HepG2 (cell line): ENCODE results near the gene CR1L. TPM values are rescaled to one million over a fixed set of nuclear protein-coding genes. Genes with fewer than 3 reads are reported as not detected.

Experiments used
- ARNT ChIP-seq: fragments of 450-650 bp; IDR thresholded peaks from 2 replicates; pipeline ENCODE4 v1.6.1; 2017
- CERS6 ChIP-seq: sonication (generic); formaldehyde crosslinking; IDR thresholded peaks from 2 replicates; pipeline ENCODE4 v1.5.0; 2020; ENCODE audit warnings: missing genetic modification reagents
- DR1 ChIP-seq: sonication (generic); formaldehyde crosslinking; IDR thresholded peaks from 2 replicates; pipeline ENCODE4 v1.8.0; 2021; ENCODE audit warnings: mild to moderate bottlenecking, missing genetic modification reagents, inconsistent platforms
- FOSL2 ChIP-seq: sonication (generic); formaldehyde crosslinking; IDR thresholded peaks from 2 replicates; pipeline ENCODE4 v1.4.0; 2020; ENCODE audit warnings: missing genetic modification reagents
- ISL2 ChIP-seq: sonication (generic); formaldehyde crosslinking; IDR thresholded peaks from 2 replicates; pipeline ENCODE4 v1.5.0; 2020; ENCODE audit warnings: missing genetic modification reagents
- MAFK ChIP-seq, 2 experiments: IDR thresholded peaks in 1 of 2; conservative IDR thresholded peaks in 1 of 2; 2 replicates each; pipeline ENCODE4 v1.6.1; 2011; ENCODE audit warnings: improper control_type of control experiment in 2 of 2, low read length in 2 of 2
- MXD4 ChIP-seq: IDR thresholded peaks from 2 replicates; pipeline ENCODE4 v1.6.1; 2016; ENCODE audit warnings: mild to moderate bottlenecking, missing biosample characterization, missing genetic modification reagents
- NCOA2 ChIP-seq: sonication (generic); formaldehyde crosslinking; IDR thresholded peaks from 2 replicates; pipeline ENCODE4 v1.8.0; 2022; ENCODE audit warnings: inconsistent platforms
- PAWR ChIP-seq: sonication (generic); formaldehyde crosslinking; IDR thresholded peaks from 2 replicates; pipeline ENCODE4 v1.4.0; 2020; ENCODE audit warnings: missing genetic modification reagents, mild to moderate bottlenecking, borderline replicate concordance
- POGK ChIP-seq: sonication (generic); formaldehyde crosslinking; conservative IDR thresholded peaks from 2 replicates; pipeline ENCODE4 v1.8.0; 2022; ENCODE audit warnings: mild to moderate bottlenecking, moderate library complexity, missing genetic modification reagents
- RXRA ChIP-seq: sonication (generic); formaldehyde crosslinking; IDR thresholded peaks from 2 replicates; pipeline ENCODE4 v1.5.1; 2020; ENCODE audit warnings: missing genetic modification reagents
- SNRNP70 ChIP-seq: fragments of 200-400 bp; formaldehyde crosslinking; IDR thresholded peaks from 2 replicates; pipeline ENCODE4 v1.6.1; 2017; ENCODE audit warnings: mild to moderate bottlenecking, low read depth, low read length, moderate library complexity
- THYN1 ChIP-seq: sonication (generic); formaldehyde crosslinking; IDR thresholded peaks from 2 replicates; pipeline ENCODE4 v1.8.1; 2023; ENCODE audit warnings: low read depth, mild to moderate bottlenecking, moderate library complexity, missing genetic modification reagents, borderline replicate concordance
- U2AF2 ChIP-seq: fragments of 200-400 bp; formaldehyde crosslinking; IDR thresholded peaks from 2 replicates; pipeline ENCODE4 v1.6.1; 2017; ENCODE audit warnings: low read depth, mild to moderate bottlenecking, low read length
- ZBTB3 ChIP-seq: sonication (generic); formaldehyde crosslinking; IDR thresholded peaks from 2 replicates; pipeline ENCODE4 v1.4.0; 2020; ENCODE audit warnings: low read depth, mild to moderate bottlenecking, moderate library complexity, missing genetic modification reagents, borderline replicate concordance
- ZFP36 ChIP-seq: fragments of 150-350 bp; IDR thresholded peaks from 2 replicates; pipeline ENCODE4 v1.6.1; 2018; ENCODE audit warnings: borderline replicate concordance, low read length, low read depth; ENCODE audit not compliant: partially characterized antibody
- ZNF562 ChIP-seq: sonication (generic); formaldehyde crosslinking; IDR thresholded peaks from 2 replicates; pipeline ENCODE4 v1.8.0; 2022; ENCODE audit warnings: missing genetic modification reagents, borderline replicate concordance
- ZNF800 ChIP-seq: sonication (generic); formaldehyde crosslinking; IDR thresholded peaks from 2 replicates; pipeline ENCODE4 v1.4.0; 2020; ENCODE audit warnings: missing genetic modification reagents
- ZNF841 ChIP-seq: sonication (generic); formaldehyde crosslinking; IDR thresholded peaks from 2 replicates; pipeline ENCODE4 v1.8.1; 2023; ENCODE audit warnings: missing genetic modification reagents, borderline replicate concordance
- polyA plus RNA-seq, 8 experiments: library from polyadenylated mRNA; depleted of rRNA in 3 of 8; stranded (reverse) in 7 of 8; unstranded in 1 of 8; fragments of >200 nt; fragmentation: Illumina TruSeq in 4 of 8; extraction: Trizol in 4 of 8; gene quantifications; 2 replicates each; pipeline versions ENCODE4 v1.2.1 to v1.2.3, GENCODE V29; 2011 to 2016; ENCODE audit warnings: low read depth in 4 of 8, missing spikeins in 1 of 8, mixed read lengths in 1 of 8; ENCODE audit not compliant: insufficient read depth in 1 of 8
- total RNA-seq, 5 experiments: library from RNA; depleted of rRNA; stranded (reverse); fragments of >200 nt; fragmentation: Illumina TruSeq; extraction: Trizol; gene quantifications; 2 replicates each; pipeline ENCODE4 v1.2.3, GENCODE V29; 2016; ENCODE audit warnings: low read depth in 1 of 5
- TF ChIP-seq, protein P1 (sequence below): sonication (generic); formaldehyde crosslinking; conservative IDR thresholded peaks from 2 replicates; pipeline ENCODE4 v1.8.0; 2022; ENCODE audit warnings: missing genetic modification reagents
- TF ChIP-seq, protein P2 (sequence below): IDR thresholded peaks from 2 replicates; pipeline ENCODE4 v1.6.1; 2018; ENCODE audit warnings: missing genetic modification reagents

Gene CR1L
- total and polyA plus RNA-seq, 2 of the 13 experiments (the other 11 are each of a cell fraction or from before 2014, with no cell fraction given), result not detected

DNA sequence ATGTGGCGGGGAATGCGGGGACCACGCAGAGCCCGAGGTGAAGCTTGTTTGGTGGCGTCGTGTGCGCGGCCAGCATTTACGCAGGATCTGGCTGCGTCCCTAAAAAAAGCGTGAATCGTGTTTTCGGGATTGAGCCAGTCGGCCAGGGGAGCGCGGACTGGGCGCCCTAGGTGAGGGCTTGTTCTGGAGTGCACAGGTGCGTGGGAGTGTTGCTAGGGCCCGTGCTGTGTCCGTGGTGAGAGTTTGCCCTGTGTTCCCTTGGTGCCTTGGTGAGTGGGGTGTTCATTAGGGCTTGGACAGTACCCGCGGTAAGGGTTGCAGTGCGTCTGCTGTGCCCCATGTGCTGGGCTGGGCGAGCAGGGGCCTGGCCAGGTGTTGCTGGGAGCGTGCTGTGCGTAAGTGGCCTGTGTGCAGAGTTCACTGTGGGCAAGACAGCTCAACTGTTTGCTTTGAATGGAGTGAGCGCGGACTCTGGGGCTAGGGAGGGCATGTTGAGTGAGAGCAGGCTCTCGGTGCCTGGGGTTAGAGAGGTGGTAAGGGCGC lies 107.6 kb downstream of the CR1L start (continued):
- no peak; the same call in 1 of the 2 replicates for TF ChIP-seq POGK (CRISPR knock-in tag)
- no peak for TF ChIP-seq ZNF562 (CRISPR knock-in tag)
- TF ChIP-seq PAWR (CRISPR knock-in tag), result no peak
- TF ChIP-seq ZFP36, result no peak
- TF ChIP-seq MAFK (conservative IDR thresholded peaks at IDR 0.05 in 1 of 2, IDR thresholded peaks at IDR 0.05 in 1 of 2; ENCODE audit: low read length in 2 of 2), result no peak
- no peak for TF ChIP-seq THYN1
- TF ChIP-seq ISL2 (CRISPR knock-in tag), result no peak
- TF ChIP-seq FOSL2 (CRISPR knock-in tag), result peak; percentile 43; the same call in 1 of the 2 replicates
- TF ChIP-seq ZNF841 (CRISPR knock-in tag), result no peak
- TF ChIP-seq ARNT, result no peak
- peak; percentile 49; the same call in 1 of the 2 replicates for TF ChIP-seq MXD4 (CRISPR knock-in tag)
- TF ChIP-seq ZNF800, result no peak; the same call in 1 of the 2 replicates
- no peak for TF ChIP-seq NCOA2 (CRISPR knock-in tag)
- TF ChIP-seq CERS6, result no peak
- TF ChIP-seq, protein P1, sequence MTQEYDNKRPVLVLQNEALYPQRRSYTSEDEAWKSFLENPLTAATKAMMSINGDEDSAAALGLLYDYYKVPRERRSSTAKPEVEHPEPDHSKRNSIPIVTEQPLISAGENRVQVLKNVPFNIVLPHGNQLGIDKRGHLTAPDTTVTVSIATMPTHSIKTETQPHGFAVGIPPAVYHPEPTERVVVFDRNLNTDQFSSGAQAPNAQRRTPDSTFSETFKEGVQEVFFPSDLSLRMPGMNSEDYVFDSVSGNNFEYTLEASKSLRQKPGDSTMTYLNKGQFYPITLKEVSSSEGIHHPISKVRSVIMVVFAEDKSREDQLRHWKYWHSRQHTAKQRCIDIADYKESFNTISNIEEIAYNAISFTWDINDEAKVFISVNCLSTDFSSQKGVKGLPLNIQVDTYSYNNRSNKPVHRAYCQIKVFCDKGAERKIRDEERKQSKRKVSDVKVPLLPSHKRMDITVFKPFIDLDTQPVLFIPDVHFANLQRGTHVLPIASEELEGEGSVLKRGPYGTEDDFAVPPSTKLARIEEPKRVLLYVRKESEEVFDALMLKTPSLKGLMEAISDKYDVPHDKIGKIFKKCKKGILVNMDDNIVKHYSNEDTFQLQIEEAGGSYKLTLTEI (CRISPR knock-in tag), result no peak
- TF ChIP-seq DR1 (CRISPR knock-in tag), result peak; percentile 66
- no peak for TF ChIP-seq U2AF2
- TF ChIP-seq, protein P2, sequence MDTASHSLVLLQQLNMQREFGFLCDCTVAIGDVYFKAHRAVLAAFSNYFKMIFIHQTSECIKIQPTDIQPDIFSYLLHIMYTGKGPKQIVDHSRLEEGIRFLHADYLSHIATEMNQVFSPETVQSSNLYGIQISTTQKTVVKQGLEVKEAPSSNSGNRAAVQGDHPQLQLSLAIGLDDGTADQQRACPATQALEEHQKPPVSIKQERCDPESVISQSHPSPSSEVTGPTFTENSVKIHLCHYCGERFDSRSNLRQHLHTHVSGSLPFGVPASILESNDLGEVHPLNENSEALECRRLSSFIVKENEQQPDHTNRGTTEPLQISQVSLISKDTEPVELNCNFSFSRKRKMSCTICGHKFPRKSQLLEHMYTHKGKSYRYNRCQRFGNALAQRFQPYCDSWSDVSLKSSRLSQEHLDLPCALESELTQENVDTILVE, result no peak
- TF ChIP-seq SNRNP70, result no peak
- TF ChIP-seq RXRA (CRISPR knock-in tag), result no peak; the same call in 1 of the 2 replicates
- 0 out of 2 replicates have a peak, but pooled peaks have one; percentile 64 for TF ChIP-seq ZBTB3 (CRISPR knock-in tag)
